Right renal cortex interstitium (tissue), 3 donors: Measurements from ENCODE around the gene PDE4B. TPM values are rescaled to one million over a fixed set of nuclear protein-coding genes. Genes with fewer than 3 reads are reported as not detected.
"Not testable (repeated sequence)": the region's sequence is repeated elsewhere in the genome, so short reads cannot be mapped to it uniquely, and the experiment has no call there.

Experiments
- DNase-seq, 3 donors: peaks; one replicate each; pipeline ENCODE4 v3.0.0-alpha.2; 2013; ENCODE audit warnings: low read depth in 3 of 3, low spot score in 2 of 3
- polyA plus RNA-seq, 3 donors: library from polyadenylated mRNA; unstranded; fragments of 120-200 nt; gene quantifications; one replicate each; pipeline ENCODE4 v1.2.1, GENCODE V29; 2013; ENCODE audit not compliant: insufficient read length in 3 of 3

The PDE4B gene
- polyA plus RNA-seq, 3 donors = 7.3 to 10.0 (median 10.0) TPM

DNA sequence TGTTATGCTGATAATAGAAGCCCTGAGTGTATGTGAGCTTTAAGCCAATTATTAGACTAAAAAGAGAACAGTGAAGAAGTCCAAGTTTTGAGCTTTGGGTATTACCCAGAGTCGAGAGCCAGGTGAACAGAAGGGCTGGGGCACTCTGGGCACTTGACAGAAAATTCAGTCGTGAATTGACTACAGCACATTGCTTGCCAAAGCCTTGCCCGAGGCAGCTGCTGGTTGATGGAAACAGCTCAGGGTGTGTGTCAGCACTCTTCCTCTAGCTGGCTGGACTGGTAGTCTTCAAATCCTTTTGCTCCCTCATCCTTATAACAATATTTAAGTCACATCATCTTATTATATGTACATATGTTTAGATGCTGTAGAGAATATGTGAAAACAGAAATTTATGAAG, 21.3 kb downstream of the PDE4B start:
- DNase-seq = no peak

- no peak for DNase-seq
Measured at GRCh38 chr1:65814752-65815151, 22.1 kb downstream of the PDE4B start.

GRCh38 chr1:65817891-65818290, 25.2 kb downstream of the PDE4B start:
- DNase-seq = no peak

DNA sequence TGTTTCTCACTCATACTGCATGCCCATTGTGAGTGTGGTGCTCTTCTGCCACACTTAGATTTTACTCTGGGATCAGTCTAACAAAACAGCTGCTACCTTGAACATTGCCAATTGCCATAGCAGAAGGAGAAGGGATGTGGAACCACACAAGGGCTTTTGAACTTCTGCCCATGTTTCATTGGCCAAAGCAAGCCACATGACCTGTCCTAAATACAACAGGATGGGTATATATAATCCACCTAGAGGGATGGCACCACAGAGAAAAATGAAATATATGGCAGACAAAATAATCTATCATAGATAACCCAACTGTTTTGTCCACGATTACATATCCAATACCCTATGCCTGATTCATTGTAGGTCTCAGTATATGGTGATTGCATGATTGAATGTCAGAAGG, 26.3 kb downstream of the PDE4B start:
- DNase-seq = no peak

- DNase-seq = no peak
Measured at GRCh38 chr1:65820983-65821382, 28.3 kb downstream of the PDE4B start.

DNA sequence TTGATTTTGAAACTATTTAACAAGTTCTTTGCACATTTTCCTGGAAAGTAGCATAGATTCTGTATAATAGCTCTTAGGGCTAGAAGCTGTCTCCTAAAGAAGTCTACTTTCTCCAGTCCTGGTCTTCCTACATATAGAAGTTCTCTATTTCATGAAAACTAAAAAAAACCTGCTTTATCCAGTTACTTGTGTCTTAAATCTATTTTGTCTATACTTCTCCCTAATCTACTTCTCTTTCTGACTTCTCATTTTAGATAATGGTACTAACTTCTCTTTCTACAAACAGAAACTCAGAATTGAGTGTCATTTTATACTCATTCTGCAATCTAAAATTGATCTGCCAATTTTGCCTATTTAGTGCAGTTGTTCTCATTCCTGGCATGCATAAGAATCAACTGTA, 28.7 kb downstream of the PDE4B start:
- DNase-seq = no peak

DNA sequence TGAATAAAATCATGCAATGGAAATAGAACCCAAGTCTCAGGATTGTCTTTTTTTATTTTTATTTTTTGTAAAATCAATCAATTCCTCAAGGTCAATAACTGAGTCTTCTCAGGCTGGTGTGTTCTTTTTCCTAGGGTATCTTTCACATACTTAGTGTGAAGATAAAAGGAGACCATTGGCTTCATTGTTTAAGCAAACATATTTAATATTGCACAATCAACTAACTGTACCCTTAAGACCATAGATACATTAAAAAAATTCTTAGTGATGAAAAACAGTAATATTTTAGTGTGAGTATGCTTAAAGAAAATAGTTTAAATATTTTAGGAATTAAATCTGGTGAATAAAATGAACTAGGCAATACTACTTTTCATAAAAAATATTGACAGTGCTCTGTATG, 31.4 kb downstream of the PDE4B start:
- DNase-seq = no peak

- no peak for DNase-seq
Measured at GRCh38 chr1:65825741-65826140, 33.0 kb downstream of the PDE4B start.

DNA sequence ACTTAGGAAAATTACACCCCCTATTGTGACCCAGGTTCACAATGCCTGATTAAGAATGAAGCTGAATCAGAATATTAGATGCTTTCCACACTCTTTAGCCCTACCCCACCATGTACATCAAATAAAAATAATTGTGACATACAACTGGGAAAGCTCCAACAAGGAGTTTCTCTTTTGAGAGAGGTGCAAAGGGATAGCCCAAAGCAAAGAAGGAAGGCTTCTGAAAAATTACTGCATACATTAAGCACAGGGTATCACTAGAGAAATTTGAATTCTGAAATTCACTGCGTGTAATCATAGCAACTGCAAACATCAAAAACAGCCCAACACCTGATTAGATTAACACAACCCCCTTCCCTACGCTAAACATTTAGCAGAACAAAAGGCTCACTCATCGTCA, 34.1 kb downstream of the PDE4B start:
- no peak for DNase-seq

DNA sequence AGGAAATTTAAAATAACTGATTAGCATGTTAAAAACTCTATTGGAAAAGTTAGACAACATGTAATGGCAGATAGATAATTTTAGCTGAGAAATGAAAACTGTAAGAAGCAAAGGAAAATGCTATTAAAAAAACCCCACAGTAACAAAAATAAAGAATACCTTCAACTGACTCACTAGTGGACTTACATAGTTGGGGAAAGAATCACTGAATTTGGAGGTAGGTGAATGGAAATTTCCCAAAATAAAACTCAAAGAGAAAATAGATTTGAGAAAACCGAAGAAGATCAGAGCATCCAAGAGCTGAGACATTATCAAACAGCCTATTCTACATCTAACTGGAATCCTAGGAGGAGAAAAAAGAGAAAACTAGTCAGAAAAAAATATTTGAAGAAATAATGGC, 34.7 kb downstream of the PDE4B start:
- DNase-seq = no peak

DNA sequence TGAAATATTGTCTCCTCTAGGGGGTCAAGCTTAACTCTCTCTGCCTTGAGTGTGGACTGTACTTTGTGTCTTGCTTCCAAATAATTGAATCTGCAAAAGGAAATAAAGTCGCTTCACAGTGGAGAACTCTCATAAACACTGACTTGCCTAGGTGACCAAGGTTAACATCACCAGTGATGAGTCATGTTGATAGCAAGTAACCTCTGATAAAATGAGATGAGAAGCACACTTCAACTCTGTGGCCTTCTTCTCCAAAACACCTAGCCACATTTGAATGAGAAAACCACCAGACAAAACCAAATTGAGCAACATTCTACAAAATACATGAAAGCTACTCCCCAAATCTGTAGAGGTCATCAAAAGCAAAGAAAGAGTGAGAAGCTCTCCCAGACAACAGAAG, 37.6 kb downstream of the PDE4B start:
- no peak for DNase-seq

DNA sequence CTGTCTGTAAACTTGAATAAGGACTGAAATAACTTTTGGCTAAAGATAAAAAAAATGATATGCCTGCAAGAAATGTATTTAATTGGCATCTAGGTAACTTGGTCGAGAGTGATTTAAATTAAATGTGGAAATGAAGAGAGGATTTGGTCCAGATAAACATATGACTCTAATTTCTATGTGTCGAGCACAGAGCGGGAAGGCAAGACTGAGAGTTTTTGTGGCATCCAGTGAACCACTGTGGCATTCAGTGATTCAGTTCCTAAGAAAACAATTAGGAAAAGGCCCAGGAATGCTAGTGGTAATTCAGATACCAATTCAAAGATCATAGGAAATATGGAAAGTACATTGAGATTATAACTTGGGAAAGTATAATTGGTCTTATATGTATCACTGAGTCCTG, 39.6 kb downstream of the PDE4B start:
- DNase-seq = no peak

GRCh38 chr1:65836686-65837085, 44.0 kb downstream of the PDE4B start:
- no peak for DNase-seq

DNA sequence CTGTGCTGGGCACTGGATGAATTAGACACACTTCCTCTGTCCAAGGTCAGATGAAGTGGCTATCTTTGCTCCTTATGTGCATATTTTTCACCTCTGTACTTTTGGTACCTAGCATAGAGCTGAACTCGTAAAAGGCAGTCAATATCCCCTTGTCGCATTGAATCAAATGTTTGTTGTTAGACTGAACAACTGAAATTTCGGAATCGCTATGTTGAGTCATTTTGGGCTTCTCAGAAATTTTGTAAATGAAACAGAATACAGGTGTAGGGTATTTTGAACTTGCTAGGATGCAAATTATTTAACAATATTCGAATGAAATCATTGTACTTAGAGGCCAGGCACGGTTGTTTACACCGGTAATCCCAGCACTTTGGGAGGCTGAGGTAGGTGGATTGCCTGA, 48.0 kb downstream of the PDE4B start:
- no peak for DNase-seq

DNA sequence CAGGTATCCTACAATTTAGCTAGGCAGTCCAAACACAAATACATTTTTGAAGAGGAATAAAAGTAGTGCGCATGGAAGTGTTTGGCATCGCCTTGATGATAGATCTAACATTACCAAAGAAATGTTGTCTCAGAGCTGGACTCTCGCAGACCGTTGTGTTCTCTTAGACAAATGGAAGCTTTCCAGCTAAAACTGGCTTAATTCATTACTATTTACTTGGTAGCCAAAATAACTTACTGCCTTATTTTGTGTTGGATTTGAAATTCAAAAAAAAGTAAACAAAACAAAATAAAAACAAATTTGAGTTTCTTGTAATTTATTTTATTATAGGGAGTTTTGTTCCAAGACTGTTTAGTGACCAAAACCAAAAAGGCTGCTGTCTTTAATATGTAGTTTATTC, 51.6 kb downstream of the PDE4B start:
- DNase-seq = no peak

DNA sequence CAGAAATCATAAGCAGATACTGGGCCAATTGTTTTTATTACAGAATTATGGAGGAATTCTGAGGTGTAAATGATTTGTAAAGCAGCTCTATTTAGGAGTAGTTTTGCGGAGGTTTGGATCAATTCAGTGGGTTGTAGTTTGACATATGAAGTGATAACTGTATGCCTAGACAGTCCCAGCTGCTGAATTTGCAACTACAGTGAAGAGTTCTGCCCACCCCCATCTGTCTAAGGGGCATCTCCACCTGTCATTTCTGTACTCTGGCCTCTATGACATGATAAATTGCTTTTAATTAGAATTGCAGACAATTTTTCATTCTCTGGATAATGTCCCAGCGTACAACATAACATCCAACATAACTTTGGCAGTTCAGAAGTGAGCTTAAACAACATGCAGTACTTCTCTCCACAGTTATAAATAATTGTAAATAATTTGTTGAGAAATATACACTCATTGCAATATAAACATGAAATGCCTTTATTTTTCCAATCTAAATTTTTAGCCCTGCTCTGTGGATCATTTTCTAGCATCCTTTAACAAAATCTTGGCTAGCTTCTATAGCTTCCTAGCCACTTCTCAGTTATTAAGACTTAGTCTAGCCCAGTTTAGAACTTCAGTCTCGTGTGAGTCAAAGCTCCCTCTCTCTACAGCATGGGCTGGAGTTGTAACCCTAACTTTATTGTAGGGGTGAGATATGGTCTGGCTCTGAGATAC, 52.3 kb downstream of the PDE4B start:
- DNase-seq = no peak

GRCh38 chr1:65845535-65846060, 52.9 kb downstream of the PDE4B start:
- no peak for DNase-seq

DNA sequence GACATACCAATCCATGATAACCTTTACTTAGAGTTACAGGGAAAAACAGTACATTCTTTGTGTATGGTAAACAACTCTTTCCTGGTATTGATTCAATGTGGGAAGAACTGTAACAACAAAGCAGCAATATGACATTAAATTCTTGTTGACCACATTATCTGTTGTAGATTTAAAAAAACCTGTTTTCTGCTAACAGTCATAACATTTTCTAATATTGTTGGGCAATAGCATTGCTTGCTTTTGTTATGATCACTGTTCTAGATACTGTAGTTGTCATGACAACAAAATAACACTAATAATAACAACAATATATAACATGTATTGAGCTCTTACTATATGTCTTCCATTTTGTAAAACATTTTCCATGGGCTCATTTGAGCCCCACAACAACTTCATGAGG, 54.2 kb downstream of the PDE4B start:
- no peak for DNase-seq

DNA sequence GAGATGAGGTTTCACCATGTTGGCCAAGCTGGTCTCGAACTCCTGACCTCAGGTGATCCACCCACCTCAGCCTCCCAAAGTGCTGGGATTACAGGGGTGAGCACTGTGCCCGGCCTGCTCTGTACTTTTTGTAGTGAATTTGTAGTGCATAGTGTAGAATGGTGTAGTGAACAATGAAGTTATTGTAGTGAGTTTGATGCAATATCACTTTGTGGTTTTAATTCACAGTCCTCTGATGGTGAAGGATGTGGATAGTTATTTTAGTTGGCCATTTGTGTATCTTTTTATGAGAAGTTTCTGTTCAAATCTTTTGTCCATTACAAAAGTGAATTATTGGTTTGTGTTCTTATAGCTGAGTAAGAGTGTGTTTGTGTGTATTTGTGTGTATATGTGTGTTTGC, 57.6 kb downstream of the PDE4B start:
- no peak for DNase-seq

DNA sequence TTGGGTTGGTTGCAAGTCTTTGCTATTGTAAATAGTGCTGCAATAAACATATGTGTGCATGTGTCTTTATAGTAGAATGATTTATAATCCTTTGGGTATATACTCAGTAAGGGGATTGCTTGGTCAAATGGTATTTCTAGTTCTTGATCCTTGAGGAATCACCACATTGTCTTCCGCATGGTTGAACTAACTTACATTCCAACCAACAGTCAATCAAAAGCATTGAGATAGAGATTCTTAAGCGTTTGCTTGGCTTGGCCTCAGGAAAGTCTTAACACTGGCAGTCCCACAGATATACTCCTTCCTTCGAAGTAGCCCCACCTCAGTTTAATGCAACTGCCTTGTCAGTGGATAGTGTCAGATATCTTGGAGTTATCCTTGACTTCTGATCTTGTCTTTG, 63.9 kb downstream of the PDE4B start:
- not testable (repeated sequence) for DNase-seq

DNA sequence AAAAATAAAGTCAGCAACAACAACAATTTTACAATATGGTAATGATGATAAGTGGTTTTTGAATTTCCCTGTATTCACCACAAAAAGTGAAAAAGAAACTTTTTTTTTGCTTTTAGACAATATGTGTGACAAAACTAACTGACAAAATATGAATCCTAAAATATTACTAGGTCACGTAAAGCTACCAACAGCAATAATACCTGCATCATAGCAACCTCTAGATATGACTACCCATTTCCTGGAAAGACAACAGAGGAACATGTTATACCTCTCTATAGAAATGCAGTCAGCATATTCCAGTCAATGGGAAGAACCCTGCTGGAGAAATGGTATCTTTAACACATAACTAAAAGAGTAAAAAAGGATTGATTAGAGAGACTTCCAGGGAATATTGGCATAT, 73.7 kb downstream of the PDE4B start:
- DNase-seq = no peak

- no peak for DNase-seq
Measured at GRCh38 chr1:65872301-65872700, 79.6 kb downstream of the PDE4B start.

DNA sequence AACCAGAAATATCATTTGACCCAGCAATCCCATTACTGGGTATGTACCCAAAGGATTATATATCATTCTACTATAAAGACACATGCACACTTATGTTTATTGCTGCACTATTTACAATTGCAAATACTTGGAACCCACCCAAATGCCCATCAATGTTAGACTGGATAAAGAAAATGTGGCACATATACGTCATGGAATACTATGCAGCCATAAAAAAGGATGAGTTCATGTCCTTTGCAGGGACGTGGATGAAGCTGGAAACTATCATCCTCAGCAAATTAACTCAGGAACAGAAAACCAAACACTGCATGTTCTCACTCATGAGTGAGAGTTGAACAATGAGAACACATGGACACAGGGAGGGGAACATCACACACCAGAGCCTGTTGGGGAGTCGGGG, 85.6 kb downstream of the PDE4B start:
- not testable (repeated sequence) for DNase-seq
